ENCODE results near the gene RASA4.
"Not testable (repeated sequence)": the region's sequence is repeated elsewhere in the genome, so short reads cannot be mapped to it uniquely, and the experiment has no call there.

RASA4 gene

GRCh38 chr7:102616507-102617125 is at the start of gene RASA4:
Gene RASA4, minus strand, starts transcription at chr7:102616756. Its CDS starts 67 bp downstream, at chr7:102616689.
- not testable (repeated sequence) for DNase-seq (ENCODE audit: extremely low read depth in 1 of 2, low read depth in 1 of 2)

- not testable (repeated sequence) for DNase-seq (ENCODE audit: extremely low read depth in 1 of 2, low read depth in 1 of 2)
Measured at GRCh38 chr7:102664765-102665164, 48.2 kb upstream of the RASA4 start.

- DNase-seq (ENCODE audit: extremely low read depth in 1 of 2, low read depth in 1 of 2): not testable (repeated sequence)
Measured at GRCh38 chr7:102649924-102650323, 33.4 kb upstream of the RASA4 start, which contains the start of gene SPDYE2B. Gene SPDYE2B, plus strand, starts transcription at chr7:102650319. Its CDS starts 2,030 bp downstream, at chr7:102652349.

GRCh38 chr7:102647813-102648212 is 31.3 kb upstream of the RASA4 start:
- DNase-seq (ENCODE audit: extremely low read depth in 1 of 2, low read depth in 1 of 2): not testable (repeated sequence)

GRCh38 chr7:102643404-102643803 is 26.8 kb upstream of the RASA4 start:
- DNase-seq (ENCODE audit: extremely low read depth in 1 of 2, low read depth in 1 of 2): not testable (repeated sequence)

- not testable (repeated sequence) for DNase-seq (ENCODE audit: extremely low read depth in 1 of 2, low read depth in 1 of 2)
Measured at GRCh38 chr7:102642691-102643090, 26.1 kb upstream of the RASA4 start, which contains the start of gene UPK3BL1. Gene UPK3BL1, minus strand, starts transcription at chr7:102642791. Its CDS starts 50 bp downstream, at chr7:102642741.

GRCh38 chr7:102638848-102639247 is 22.3 kb upstream of the RASA4 start:
- DNase-seq (ENCODE audit: extremely low read depth in 1 of 2, low read depth in 1 of 2): not testable (repeated sequence)

GRCh38 chr7:102636956-102637355 is 20.4 kb upstream of the RASA4 start:
- not testable (repeated sequence) for DNase-seq (ENCODE audit: extremely low read depth in 1 of 2, low read depth in 1 of 2)

GRCh38 chr7:102635354-102635753 is 18.8 kb upstream of the RASA4 start:
- not testable (repeated sequence) for DNase-seq (ENCODE audit: extremely low read depth in 1 of 2, low read depth in 1 of 2)

- DNase-seq (ENCODE audit: extremely low read depth in 1 of 2, low read depth in 1 of 2): not testable (repeated sequence)
Measured at GRCh38 chr7:102634299-102634698, 17.7 kb upstream of the RASA4 start.

- DNase-seq (ENCODE audit: extremely low read depth in 1 of 2, low read depth in 1 of 2): not testable (repeated sequence)
Measured at GRCh38 chr7:102630622-102631021, 14.1 kb upstream of the RASA4 start.

- DNase-seq (ENCODE audit: extremely low read depth in 1 of 2, low read depth in 1 of 2): not testable (repeated sequence)
Measured at GRCh38 chr7:102627271-102627904, 10.8 kb upstream of the RASA4 start.

GRCh38 chr7:102618122-102618521 is 1.6 kb upstream of the RASA4 start:
- not testable (repeated sequence) for DNase-seq (ENCODE audit: extremely low read depth in 1 of 2, low read depth in 1 of 2)

GRCh38 chr7:102615930-102616329 is 626 bp downstream of the RASA4 start:
- not testable (repeated sequence) for DNase-seq (ENCODE audit: extremely low read depth in 1 of 2, low read depth in 1 of 2)

- not testable (repeated sequence) for DNase-seq (ENCODE audit: extremely low read depth in 1 of 2, low read depth in 1 of 2)
Measured at GRCh38 chr7:102614873-102615272, 1.7 kb downstream of the RASA4 start.

GRCh38 chr7:102614346-102614697 is 2.2 kb downstream of the RASA4 start:
- not testable (repeated sequence) for DNase-seq (ENCODE audit: extremely low read depth in 1 of 2, low read depth in 1 of 2)

GRCh38 chr7:102613575-102614345 is 2.8 kb downstream of the RASA4 start:
- not testable (repeated sequence) for DNase-seq (ENCODE audit: extremely low read depth in 1 of 2, low read depth in 1 of 2)

- DNase-seq (ENCODE audit: extremely low read depth in 1 of 2, low read depth in 1 of 2): not testable (repeated sequence)
Measured at GRCh38 chr7:102611675-102612325, 4.8 kb downstream of the RASA4 start.

- DNase-seq (ENCODE audit: extremely low read depth in 1 of 2, low read depth in 1 of 2): not testable (repeated sequence)
Measured at GRCh38 chr7:102611013-102611674, 5.4 kb downstream of the RASA4 start.

GRCh38 chr7:102610441-102610840 is 6.1 kb downstream of the RASA4 start:
- not testable (repeated sequence) for DNase-seq (ENCODE audit: extremely low read depth in 1 of 2, low read depth in 1 of 2)

Data from stimulated activated CD8-positive, alpha-beta memory T cell treated with anti-CD3 and anti-CD28 coated beads, Interleukin-7, amount 100 ng/mL, for 48 hours (primary cell).